Neural crest cell (in vitro differentiated cells): Measurements from ENCODE around the gene SNX25. TPM values are rescaled to one million over a fixed set of nuclear protein-coding genes. Genes with fewer than 3 reads are reported as not detected.

Experiments used
- DNase-seq: peaks from one replicate; pipeline ENCODE4 v3.0.0; 2021; ENCODE audit warnings: low read depth, mixed read lengths, low spot score
- H3K27ac Mint-ChIP-seq: one replicate; pipeline ENCODE4 v1.8.0; 2021; ENCODE audit warnings: mild to moderate bottlenecking, mixed read lengths; ENCODE audit not compliant: unreplicated experiment
- H3K27me3 Mint-ChIP-seq: 2 replicates; pipeline ENCODE4 v1.8.0; 2021; ENCODE audit warnings: low read depth, mild to moderate bottlenecking, mixed read lengths
- H3K36me3 Mint-ChIP-seq: 2 replicates; pipeline ENCODE4 v1.8.0; 2021; ENCODE audit warnings: low read depth, mild to moderate bottlenecking, mixed read lengths
- H3K4me1 Mint-ChIP-seq: 2 replicates; pipeline ENCODE4 v1.8.0; 2021; ENCODE audit warnings: mixed read lengths
- H3K4me3 Mint-ChIP-seq: one replicate; pipeline ENCODE4 v1.8.0; 2021; ENCODE audit warnings: mild to moderate bottlenecking, mixed read lengths
- H3K9me3 Mint-ChIP-seq: 2 replicates; pipeline ENCODE4 v1.8.0; 2021; ENCODE audit warnings: mixed read lengths
- total RNA-seq: library from RNA; stranded (reverse); gene quantifications from 2 replicates; pipeline ENCODE4 v1.2.1, GENCODE V29; 2021
- TF ChIP-seq, protein P1 (sequence below): fragments of 200-600 bp; sonication (generic); conservative IDR thresholded peaks from 2 replicates; pipeline ENCODE4 v1.5.0; 2021; ENCODE audit warnings: antibody characterized with exemption, mild to moderate bottlenecking

SNX25 gene
- total RNA-seq, 1 donor from 2014 or later: 9.7 TPM

- Mint-ChIP-seq H3K4me3 (no peak overlapping the region), H3K27ac (no peak overlapping the region)
Observed at GRCh38 chr4:185227713-185228278, 18.4 kb downstream of the SNX25 start.

DNA sequence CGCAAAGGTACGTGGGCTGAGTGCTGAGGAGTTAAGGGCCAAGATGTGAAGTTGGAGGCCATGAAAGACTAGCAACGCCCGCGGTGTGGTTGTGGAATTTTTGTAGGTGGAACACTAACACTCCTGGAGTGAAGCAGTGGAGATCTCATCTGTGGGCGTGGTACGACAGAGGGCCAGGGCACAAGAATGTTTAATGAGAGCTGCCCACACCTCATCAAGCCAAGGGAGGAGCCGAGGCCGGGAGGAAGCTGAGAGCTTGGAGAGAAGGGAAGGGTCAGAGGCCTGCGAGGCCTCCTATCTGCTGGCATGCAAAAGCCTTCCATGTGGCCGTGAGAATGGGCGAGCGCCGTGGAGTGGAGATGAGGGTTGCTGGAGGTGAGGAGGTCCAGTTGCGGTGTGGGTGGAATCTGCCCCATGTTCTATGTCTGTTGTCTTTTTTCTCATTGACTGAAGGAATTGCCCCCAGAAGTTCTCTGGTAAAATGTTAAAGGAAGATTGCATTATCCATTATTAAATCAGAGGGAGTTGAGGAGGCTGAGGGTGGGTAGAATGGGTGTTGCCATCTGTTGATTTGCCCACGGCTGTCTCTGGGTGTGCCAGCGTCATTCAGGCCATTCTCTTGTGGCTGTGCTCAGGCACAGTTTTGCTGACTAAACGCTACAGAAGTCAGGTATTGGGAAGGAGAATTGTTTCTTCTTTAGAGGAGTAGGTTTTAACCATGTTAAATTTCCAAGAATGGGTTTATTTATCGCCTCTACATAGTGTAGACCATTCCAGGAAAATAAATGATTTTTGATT lies 19.8 kb downstream of the SNX25 start:
- DNase-seq: no peak
- Mint-ChIP-seq H3K27ac (no peak overlapping the region), H3K36me3 (no peaks in the 10 kb centered on the region)

More at GRCh38 chr4:185227713-185228278, 18.4 kb downstream of the SNX25 start:
- Mint-ChIP-seq H3K36me3 (no peaks in the 10 kb centered on the region), H3K4me1 (no peaks in the 10 kb centered on the region), H3K9me3 (no peaks in the 10 kb centered on the region), H3K27me3 (no peaks in the 10 kb centered on the region)
- TF ChIP-seq, protein P1, sequence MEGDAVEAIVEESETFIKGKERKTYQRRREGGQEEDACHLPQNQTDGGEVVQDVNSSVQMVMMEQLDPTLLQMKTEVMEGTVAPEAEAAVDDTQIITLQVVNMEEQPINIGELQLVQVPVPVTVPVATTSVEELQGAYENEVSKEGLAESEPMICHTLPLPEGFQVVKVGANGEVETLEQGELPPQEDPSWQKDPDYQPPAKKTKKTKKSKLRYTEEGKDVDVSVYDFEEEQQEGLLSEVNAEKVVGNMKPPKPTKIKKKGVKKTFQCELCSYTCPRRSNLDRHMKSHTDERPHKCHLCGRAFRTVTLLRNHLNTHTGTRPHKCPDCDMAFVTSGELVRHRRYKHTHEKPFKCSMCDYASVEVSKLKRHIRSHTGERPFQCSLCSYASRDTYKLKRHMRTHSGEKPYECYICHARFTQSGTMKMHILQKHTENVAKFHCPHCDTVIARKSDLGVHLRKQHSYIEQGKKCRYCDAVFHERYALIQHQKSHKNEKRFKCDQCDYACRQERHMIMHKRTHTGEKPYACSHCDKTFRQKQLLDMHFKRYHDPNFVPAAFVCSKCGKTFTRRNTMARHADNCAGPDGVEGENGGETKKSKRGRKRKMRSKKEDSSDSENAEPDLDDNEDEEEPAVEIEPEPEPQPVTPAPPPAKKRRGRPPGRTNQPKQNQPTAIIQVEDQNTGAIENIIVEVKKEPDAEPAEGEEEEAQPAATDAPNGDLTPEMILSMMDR: no peak
- DNase-seq: no peak

GRCh38 chr4:185232370-185232769 lies 23.0 kb downstream of the SNX25 start:
- no peaks in the 10 kb centered on the region for H3K9me3 Mint-ChIP-seq
- TF ChIP-seq, protein P1: no peak
- H3K4me1 Mint-ChIP-seq: no peaks in the 10 kb centered on the region
- no peak overlapping the region for H3K4me3 Mint-ChIP-seq
- H3K36me3 Mint-ChIP-seq: peaks cover under 1% of the 10 kb centered on the region
- no peaks in the 10 kb centered on the region for H3K27me3 Mint-ChIP-seq
- H3K27ac Mint-ChIP-seq: no peak overlapping the region
- DNase-seq: no peak

More for the DNA sequence above, 19.8 kb downstream of the SNX25 start:
- H3K4me3 Mint-ChIP-seq: no peak overlapping the region
- no peaks in the 10 kb centered on the region for H3K27me3 Mint-ChIP-seq
- H3K4me1 Mint-ChIP-seq: no peaks in the 10 kb centered on the region
- TF ChIP-seq, protein P1: no peak
- no peaks in the 10 kb centered on the region for H3K9me3 Mint-ChIP-seq

- Mint-ChIP-seq H3K4me1 (no peaks in the 10 kb centered on the region), H3K27me3 (no peaks in the 10 kb centered on the region), H3K27ac (no peak overlapping the region), H3K36me3 (peaks cover 5% of the 10 kb centered on the region), H3K9me3 (no peaks in the 10 kb centered on the region), H3K4me3 (no peak overlapping the region)
- TF ChIP-seq, protein P1: no peak
- DNase-seq: no peak
Observed at GRCh38 chr4:185235119-185235842, 25.9 kb downstream of the SNX25 start.

- Mint-ChIP-seq H3K27ac (no peak overlapping the region), H3K4me1 (no peaks in the 10 kb centered on the region), H3K27me3 (no peaks in the 10 kb centered on the region), H3K36me3 (peaks cover 5% of the 10 kb centered on the region), H3K4me3 (no peak overlapping the region), H3K9me3 (no peaks in the 10 kb centered on the region)
- no peak for DNase-seq
- TF ChIP-seq, protein P1: no peak
Observed at GRCh38 chr4:185235843-185236503, 26.6 kb downstream of the SNX25 start.
